ENCODE results near the gene CDH4.

Gene CDH4

GRCh38 chr20:61730631-61731362, 478.7 kb downstream of the CDH4 start:
- no peak overlapping the region for H3K27ac ChIP-seq
- TF ChIP-seq CTCF (IDR thresholded peaks at IDR 0.05) (no peak), ZFX (IDR thresholded peaks at IDR 0.05; ENCODE audit: borderline replicate concordance) (no peak)

GRCh38 chr20:61731363-61732181, 479.5 kb downstream of the CDH4 start:
- H3K27ac ChIP-seq, result no peak overlapping the region
- TF ChIP-seq ZFX (IDR thresholded peaks at IDR 0.05; ENCODE audit: borderline replicate concordance) (no peak), CTCF (IDR thresholded peaks at IDR 0.05) (no peak)

GRCh38 chr20:61732511-61733210, 480.6 kb downstream of the CDH4 start:
- TF ChIP-seq ZFX (IDR thresholded peaks at IDR 0.05; ENCODE audit: borderline replicate concordance), result no peak
- no peak for TF ChIP-seq CTCF (IDR thresholded peaks at IDR 0.05)
- H3K27ac ChIP-seq, result no peak overlapping the region

GRCh38 chr20:61733216-61733615, 481.2 kb downstream of the CDH4 start:
- no peak for TF ChIP-seq CTCF (IDR thresholded peaks at IDR 0.05)
- TF ChIP-seq ZFX (IDR thresholded peaks at IDR 0.05; ENCODE audit: borderline replicate concordance), result no peak
- no peak overlapping the region for H3K27ac ChIP-seq

GRCh38 chr20:61733891-61734732, 482.1 kb downstream of the CDH4 start:
- no peak for TF ChIP-seq ZFX (IDR thresholded peaks at IDR 0.05; ENCODE audit: borderline replicate concordance)
- TF ChIP-seq CTCF (IDR thresholded peaks at IDR 0.05), result no peak
- no peak overlapping the region for H3K27ac ChIP-seq

GRCh38 chr20:61734733-61735502, 482.9 kb downstream of the CDH4 start:
- no peak overlapping the region for H3K27ac ChIP-seq
- TF ChIP-seq CTCF (IDR thresholded peaks at IDR 0.05), result no peak
- TF ChIP-seq ZFX (IDR thresholded peaks at IDR 0.05; ENCODE audit: borderline replicate concordance), result no peak
